Activated CD8-positive, alpha-beta memory T cell treated with anti-CD3 and anti-CD28 coated beads, Interleukin-2, amount 50 U/mL, for 1 hour (primary cell): ENCODE data around the gene ENAM.

Experiments
- DNase-seq: peaks from one replicate; pipeline ENCODE4 v3.0.0-alpha.2; 2020; ENCODE audit errors: extremely low read depth

ENAM gene, protein sequence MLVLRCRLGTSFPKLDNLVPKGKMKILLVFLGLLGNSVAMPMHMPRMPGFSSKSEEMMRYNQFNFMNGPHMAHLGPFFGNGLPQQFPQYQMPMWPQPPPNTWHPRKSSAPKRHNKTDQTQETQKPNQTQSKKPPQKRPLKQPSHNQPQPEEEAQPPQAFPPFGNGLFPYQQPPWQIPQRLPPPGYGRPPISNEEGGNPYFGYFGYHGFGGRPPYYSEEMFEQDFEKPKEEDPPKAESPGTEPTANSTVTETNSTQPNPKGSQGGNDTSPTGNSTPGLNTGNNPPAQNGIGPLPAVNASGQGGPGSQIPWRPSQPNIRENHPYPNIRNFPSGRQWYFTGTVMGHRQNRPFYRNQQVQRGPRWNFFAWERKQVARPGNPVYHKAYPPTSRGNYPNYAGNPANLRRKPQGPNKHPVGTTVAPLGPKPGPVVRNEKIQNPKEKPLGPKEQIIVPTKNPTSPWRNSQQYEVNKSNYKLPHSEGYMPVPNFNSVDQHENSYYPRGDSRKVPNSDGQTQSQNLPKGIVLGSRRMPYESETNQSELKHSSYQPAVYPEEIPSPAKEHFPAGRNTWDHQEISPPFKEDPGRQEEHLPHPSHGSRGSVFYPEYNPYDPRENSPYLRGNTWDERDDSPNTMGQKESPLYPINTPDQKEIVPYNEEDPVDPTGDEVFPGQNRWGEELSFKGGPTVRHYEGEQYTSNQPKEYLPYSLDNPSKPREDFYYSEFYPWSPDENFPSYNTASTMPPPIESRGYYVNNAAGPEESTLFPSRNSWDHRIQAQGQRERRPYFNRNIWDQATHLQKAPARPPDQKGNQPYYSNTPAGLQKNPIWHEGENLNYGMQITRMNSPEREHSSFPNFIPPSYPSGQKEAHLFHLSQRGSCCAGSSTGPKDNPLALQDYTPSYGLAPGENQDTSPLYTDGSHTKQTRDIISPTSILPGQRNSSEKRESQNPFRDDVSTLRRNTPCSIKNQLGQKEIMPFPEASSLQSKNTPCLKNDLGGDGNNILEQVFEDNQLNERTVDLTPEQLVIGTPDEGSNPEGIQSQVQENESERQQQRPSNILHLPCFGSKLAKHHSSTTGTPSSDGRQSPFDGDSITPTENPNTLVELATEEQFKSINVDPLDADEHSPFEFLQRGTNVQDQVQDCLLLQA

DNA sequence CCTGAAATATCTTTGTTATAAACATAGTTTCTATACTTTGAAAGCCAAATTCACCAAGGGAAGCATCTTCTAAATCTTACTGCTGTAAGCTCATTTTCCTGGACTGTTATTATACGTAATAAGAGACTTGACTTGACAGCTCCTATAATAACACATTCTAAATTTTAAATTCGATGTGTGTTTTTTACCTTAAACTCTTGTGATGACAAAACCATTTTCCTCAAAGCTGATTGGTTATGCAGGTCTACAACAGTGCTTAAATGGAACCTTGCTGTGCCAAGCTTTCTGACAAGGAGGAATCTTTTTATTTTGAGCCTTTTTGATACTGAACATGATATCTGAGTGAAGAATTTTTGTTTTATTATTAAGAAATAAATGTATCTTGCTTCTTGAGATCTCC, at the start of gene ENAM:
TSS of gene ENAM (plus strand) at position 301 of the 400 bp plus-strand sequence. CDS start 757 bp downstream, outside the sequence.
- no peak for DNase-seq

DNA sequence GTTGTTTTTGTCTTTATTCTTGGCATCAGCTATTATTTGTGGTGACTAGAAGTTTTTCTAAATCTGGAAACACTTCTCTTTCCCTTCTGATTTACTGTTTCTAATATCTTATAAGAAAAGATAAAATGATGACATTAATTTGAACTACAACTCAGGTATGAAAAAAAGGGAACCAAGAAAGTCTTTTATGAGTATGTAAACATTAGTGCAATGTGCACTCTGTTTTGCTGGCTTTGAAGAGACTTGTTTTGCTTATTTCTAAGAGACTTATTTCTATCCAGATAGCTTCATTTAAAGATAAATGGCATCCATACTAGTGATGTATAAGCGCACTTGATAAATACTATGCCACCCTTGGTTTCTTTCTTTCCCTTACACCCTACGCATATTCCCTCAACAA, 46.6 kb upstream of the ENAM start:
- DNase-seq, result no peak

DNA sequence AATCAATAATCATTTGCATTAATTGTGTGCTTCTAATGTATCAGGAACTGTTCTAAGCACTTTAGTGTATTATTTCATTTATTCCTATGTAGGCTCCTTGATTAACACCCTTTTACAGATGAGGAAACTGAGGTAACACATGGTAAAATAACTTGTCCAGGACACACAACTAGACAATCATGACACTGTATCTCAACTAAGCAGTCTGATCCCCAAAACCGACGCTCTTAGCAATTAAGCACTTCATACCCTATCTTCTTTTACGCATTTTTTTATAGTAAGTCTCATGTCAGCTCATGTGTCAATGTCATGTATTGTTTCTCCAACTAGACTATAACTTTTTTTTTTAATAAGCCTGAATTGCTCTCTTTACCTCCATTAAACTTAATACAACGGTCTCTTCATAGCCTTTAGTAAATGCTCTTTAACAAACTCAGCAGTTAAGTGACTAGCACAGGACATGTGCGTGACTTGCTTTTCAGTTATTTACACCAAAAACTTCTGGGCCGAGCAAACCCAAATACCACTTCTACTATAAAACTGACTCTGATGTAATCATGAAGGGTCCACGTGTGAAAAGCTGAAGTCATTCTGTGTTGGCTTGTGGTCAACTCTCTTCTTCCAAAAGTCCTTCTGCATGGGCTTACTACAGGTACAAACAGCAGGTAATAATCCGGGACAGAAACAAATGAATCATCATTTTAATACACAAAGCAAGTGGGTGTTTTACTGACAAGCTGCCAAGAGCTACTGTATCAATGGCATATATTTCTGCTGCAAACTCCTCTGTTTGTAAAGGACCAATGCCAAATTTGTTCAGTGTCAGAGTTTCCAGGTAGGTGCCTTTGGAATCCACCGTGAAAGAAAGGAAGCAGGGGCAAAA, 44.4 kb upstream of the ENAM start:
- no peak for DNase-seq

GRCh38 chr4:70586841-70587240, 41.7 kb upstream of the ENAM start:
- DNase-seq, result no peak

DNA sequence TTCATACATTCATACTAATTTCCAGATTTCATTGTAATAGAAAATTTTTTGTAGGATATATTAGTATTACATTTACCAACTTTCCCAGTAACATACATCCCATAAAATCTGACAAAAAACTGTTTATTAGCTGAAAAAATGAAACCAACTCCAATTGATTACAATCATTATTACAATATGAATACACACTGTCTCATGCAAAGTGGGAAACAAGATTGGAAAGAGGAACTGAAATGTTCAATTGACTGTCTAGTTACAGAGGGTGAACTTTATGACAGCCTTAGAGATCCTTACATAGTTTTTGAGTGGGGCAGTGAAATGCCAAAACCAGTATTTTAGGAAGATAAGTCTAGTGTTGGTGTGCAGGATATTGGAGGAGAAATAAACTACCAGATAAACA, 38.8 kb upstream of the ENAM start:
- DNase-seq, result no peak

GRCh38 chr4:70591955-70592582, 36.5 kb upstream of the ENAM start, which contains the start of gene AMBN:
TSS of gene AMBN (plus strand) at chr4:70592256. CDS start at chr4:70592359, 103 bp downstream.
- no peak for DNase-seq

DNA sequence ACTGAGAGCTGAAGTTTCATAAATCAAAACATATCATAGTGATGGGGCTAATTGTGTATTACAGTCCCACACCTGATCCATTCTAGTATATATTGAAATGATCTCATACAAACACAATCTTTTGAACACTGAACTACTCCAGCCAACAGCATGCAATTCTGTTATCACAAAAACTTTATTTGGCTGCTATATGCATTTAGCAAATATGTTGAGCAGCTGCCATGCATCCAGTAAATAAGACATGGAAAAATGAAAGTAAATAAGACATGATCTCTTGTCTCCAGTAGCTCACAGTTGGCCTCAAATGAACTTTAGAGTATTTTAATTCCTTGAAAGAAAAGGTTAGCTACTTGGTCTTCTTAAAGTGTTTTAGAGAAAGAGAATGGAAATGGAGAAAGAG, 34.3 kb upstream of the ENAM start:
- no peak for DNase-seq

GRCh38 chr4:70600305-70600704, 28.2 kb upstream of the ENAM start:
- no peak for DNase-seq

- DNase-seq, result no peak
Measured at GRCh38 chr4:70600977-70601376, 27.6 kb upstream of the ENAM start.

DNA sequence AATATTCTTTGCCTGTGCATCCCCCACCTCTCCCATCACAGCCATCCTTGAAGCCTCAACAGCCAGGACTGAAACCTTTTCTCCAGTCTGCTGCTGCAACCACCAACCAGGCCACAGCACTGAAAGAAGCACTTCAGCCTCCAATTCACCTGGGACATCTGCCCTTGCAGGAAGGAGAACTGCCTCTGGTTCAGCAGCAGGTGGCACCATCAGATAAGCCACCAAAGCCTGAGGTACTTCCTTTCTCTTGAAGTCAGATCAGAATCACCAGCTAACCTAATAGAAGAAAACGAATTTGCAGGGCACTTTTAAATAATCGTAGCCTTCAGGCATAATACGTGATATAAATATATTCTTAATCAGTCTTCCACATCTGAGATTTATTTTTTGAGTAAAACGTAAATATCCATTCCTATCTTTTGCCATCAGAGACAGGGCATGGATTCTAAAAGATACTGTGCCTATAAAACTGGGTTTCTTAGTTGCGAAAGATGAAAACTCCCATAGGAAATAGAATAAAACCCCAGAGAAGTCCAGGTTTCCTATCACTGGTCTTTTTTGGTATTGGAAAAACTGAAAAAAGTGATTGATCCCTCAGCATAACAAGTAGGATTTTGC, 27.0 kb upstream of the ENAM start:
- DNase-seq, result peak; percentile 9

GRCh38 chr4:70603856-70604255, 24.7 kb upstream of the ENAM start:
- DNase-seq, result no peak

DNA sequence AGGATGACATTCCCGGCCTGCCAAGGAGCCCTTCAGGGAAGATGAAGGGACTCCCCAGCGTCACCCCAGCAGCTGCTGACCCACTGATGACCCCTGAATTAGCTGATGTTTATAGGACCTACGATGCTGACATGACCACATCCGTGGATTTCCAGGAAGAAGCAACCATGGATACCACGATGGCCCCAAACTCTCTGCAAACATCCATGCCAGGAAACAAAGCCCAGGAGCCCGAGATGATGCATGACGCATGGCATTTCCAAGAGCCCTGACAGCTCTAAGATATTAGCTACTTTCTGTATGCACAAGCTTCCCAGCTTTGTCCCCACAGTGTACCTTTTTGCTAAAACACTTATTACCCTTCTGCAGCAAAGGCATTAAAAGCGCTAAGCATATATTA, 22.1 kb upstream of the ENAM start:
- no peak for DNase-seq

DNA sequence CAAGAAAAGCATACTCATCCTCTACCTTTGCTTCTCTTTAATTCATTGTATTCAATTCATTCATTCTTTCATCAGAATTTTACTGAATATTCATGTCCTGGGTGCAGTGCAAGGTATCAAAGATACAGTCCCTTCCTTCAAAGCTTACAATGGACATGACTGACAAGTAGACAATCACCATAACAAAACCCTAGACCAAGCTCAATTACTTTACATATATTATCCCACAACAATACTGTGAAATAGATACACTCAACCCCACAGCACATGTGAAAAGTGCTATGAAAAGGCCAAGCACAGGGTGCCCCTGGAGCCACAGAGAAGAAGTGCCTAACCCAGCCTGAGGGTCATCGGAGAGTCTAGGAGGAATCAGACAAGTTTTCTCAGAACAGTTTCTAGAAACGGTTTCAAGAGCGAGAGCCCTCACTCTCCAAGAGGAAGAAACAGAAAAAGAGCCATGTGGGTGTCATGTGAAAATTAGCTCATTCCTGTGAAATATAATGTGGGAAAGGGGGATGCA, 21.1 kb upstream of the ENAM start:
- no peak for DNase-seq

DNA sequence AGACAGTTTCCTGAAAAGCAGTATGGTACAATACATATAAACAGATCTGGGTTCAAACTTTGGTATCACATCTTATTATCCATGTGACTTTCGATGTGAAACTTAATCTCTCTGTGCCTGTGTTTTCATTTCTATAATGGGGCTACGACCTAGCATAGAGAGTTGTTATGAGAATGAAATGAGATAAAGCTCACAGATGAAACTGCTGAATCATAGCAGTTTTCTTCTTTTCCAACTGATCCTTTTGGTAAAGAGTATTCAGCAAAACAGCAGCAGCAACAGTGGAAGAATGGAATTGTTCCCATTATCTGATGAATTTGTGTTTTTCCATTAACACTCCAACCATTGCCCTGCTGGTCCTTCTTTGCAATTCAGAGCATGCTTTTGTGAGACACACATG, 20.2 kb upstream of the ENAM start:
- DNase-seq, result no peak

GRCh38 chr4:70613306-70614183, 15.0 kb upstream of the ENAM start:
- no peak for DNase-seq

DNA sequence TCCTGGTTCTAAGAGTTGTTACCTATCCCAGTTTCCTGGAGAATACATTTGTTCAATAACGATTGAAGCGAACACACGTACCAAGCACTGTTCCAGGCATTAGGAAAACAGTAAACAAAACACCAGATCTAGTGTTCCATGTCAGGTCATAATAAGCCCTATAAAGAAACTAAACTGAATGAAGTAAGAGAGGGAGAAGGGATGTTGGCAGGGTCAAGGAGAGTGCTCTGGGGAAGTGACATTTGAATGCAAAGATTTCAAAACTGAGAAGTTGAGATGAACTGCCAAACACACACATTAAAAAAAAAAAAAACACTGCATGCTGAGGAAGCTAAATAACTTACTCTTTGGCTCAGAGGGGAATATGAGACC, 14.4 kb upstream of the ENAM start:
- no peak for DNase-seq

- no peak for DNase-seq
Measured at GRCh38 chr4:70619288-70619687, 9.3 kb upstream of the ENAM start.

- DNase-seq, result no peak
Measured at GRCh38 chr4:70619778-70620177, 8.8 kb upstream of the ENAM start.

GRCh38 chr4:70623323-70623722, 5.2 kb upstream of the ENAM start:
- DNase-seq, result no peak
